OCI-LY7 (cell line): ENCODE results near the gene PLEKHA6. TPM values are rescaled to one million over a fixed set of nuclear protein-coding genes. Genes with fewer than 3 reads are reported as not detected.

Experiments
- BruUV-seq: library from RNA; stranded (reverse); fragments of 400-500 nt; replicated peaks from 2 replicates; lab custom pipeline; 2021; lab: Mats Ljungman, UMichigan
- CTCF ChIA-PET: fragments of 300-600 bp; sonication (Branson Sonifier 250); formaldehyde crosslinking; loops from one replicate; lab custom pipeline; 2022; ENCODE audit warnings: antibody characterized with exemption; ENCODE audit not compliant: unreplicated experiment; lab: Charles Lee
- POLR2A ChIA-PET: fragments of 300-600 bp; sonication (Branson Sonifier 250); formaldehyde crosslinking; loops from one replicate; lab custom pipeline; 2022; ENCODE audit warnings: antibody characterized with exemption; lab: Charles Lee
- DNase-seq: peaks from one replicate; pipeline ENCODE4 v3.0.0-alpha.2; 2015; ENCODE audit warnings: low spot score
- H2AFZ ChIP-seq: fragments of 200-600 bp; sonication (generic), shearing (Covaris generic); 2 replicates; pipeline ENCODE4 v1.6.1; 2014; ENCODE audit warnings: mild to moderate bottlenecking, antibody characterized with exemption, low read length, moderate library complexity
- H3K27ac ChIP-seq: fragments of 200-600 bp; sonication (generic); 2 replicates; pipeline ENCODE4 v1.5.1; 2014; ENCODE audit warnings: mixed run types, low read depth, mild to moderate bottlenecking, moderate library complexity, low read length, inconsistent platforms; ENCODE audit not compliant: poor library complexity, severe bottlenecking
- H3K36me3 ChIP-seq: fragments of 200-600 bp; sonication (generic); 2 replicates; pipeline ENCODE4 v1.6.1; 2014; ENCODE audit warnings: mild to moderate bottlenecking, antibody characterized with exemption, low read length, moderate library complexity, mixed read lengths; ENCODE audit not compliant: insufficient read depth
- H3K4me1 ChIP-seq: fragments of 200-600 bp; sonication (generic); 2 replicates; pipeline ENCODE4 v1.5.1; 2014; ENCODE audit warnings: mild to moderate bottlenecking, low read length; ENCODE audit not compliant: insufficient read depth, poor library complexity, severe bottlenecking
- H3K4me2 ChIP-seq: fragments of 200-600 bp; sonication (generic); 2 replicates; pipeline ENCODE4 v1.6.1; 2014; ENCODE audit warnings: mild to moderate bottlenecking, low read length
- H3K4me3 ChIP-seq: fragments of 200-600 bp; sonication (generic); 2 replicates; pipeline ENCODE4 v1.5.1; 2014; ENCODE audit warnings: mild to moderate bottlenecking, low read depth, low read length; ENCODE audit not compliant: poor library complexity, severe bottlenecking
- H3K79me2 ChIP-seq: fragments of 200-600 bp; sonication (generic); 2 replicates; pipeline ENCODE4 v1.6.1; 2016; ENCODE audit warnings: low read depth, mild to moderate bottlenecking, low read length, moderate library complexity, mixed read lengths; ENCODE audit not compliant: insufficient read depth
- H3K9me2 ChIP-seq: fragments of 200-600 bp; sonication (generic); 2 replicates; pipeline ENCODE4 v1.6.1; 2016; ENCODE audit warnings: mild to moderate bottlenecking, low read length, mixed read lengths; ENCODE audit not compliant: insufficient read depth
- H3K9me3 ChIP-seq: fragments of 200-600 bp; sonication (generic); 2 replicates; pipeline ENCODE4 v1.6.1; 2014; ENCODE audit warnings: mild to moderate bottlenecking, mixed run types, low read length, mixed read lengths
- H4K20me1 ChIP-seq: fragments of 200-600 bp; sonication (generic); 2 replicates; pipeline ENCODE4 v1.6.1; 2014; ENCODE audit warnings: mild to moderate bottlenecking, antibody characterized with exemption, low read length, moderate library complexity, mixed read lengths; ENCODE audit not compliant: insufficient read depth
- EZH2phosphoT487 ChIP-seq: fragments of 200-600 bp; sonication (generic); IDR thresholded peaks from 2 replicates; pipeline ENCODE4 v1.6.1; 2018; ENCODE audit warnings: low read depth, borderline replicate concordance, mild to moderate bottlenecking, mixed run types, antibody characterized with exemption, low read length, moderate library complexity, mixed read lengths
- intact Hi-C: fragments of 100-400 bp; cut with micrococcal nuclease; formaldehyde crosslinking; loops from one replicate; pipeline ENCODE4 v1.10.0; 2022; ENCODE audit not compliant: unreplicated experiment
- total RNA-seq, 2 experiments: library from RNA; depleted of rRNA in 1 of 2; stranded (reverse); fragments of >200 nt in 1 of 2; shearing (Covaris generic) in 1 of 2; gene quantifications; 2 replicates each; pipeline ENCODE4 v1.2.3, GENCODE V29; 2014 to 2022
- TF ChIP-seq, protein P1 (sequence below): fragments of 200-600 bp; sonication (generic); conservative IDR thresholded peaks from 2 replicates; pipeline ENCODE4 v1.5.1; 2014; ENCODE audit warnings: mild to moderate bottlenecking, antibody characterized with exemption, low read length, moderate library complexity, mixed read lengths

The PLEKHA6 gene
- total RNA-seq, 2 experiments from 2014 or later = not detected

DNA sequence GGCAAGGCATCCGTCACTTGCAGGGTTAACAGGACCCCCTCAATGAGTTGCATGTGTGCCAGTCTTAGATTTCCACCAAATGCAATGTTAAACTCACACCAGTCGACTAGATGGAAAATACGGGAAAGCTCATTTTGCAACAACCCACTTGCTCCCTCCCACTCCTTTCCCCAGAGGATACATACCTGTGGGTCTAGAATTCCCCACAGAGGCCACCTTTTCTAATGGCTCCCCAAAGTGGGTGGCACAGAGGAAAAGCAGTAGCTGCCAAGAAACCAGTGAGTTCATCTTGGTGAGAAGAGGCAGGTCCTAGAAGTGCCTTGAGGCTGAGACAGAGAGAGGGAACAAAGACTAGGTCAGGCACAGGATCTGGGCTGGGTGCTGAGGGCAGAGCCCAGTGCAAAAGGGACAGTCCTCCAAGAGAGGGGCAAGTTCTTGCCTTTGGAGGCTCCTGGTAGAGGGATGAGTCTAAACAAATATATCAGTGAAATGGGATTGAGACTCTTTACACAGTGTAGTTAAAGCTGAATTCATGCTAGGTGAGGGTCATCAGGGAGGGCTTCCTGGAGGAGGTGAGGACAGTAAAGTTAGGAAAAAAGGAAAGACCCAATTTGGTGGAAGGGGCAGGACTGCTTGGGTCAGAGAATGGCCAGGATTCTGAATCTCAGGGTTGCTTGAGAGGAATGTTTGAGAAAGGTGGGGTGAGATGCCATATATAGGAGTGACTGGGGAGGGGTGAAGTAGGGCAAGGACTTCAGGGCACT, 167.0 kb downstream of the PLEKHA6 start:
- Histone ChIP-seq H3K4me2 (no peak overlapping the region), H3K9me2 (no peaks in the 10 kb centered on the region), H3K36me3 (no peaks in the 10 kb centered on the region), H3K9me3 (no peaks in the 10 kb centered on the region), H3K4me1 (no peaks in the 10 kb centered on the region), H3K79me2 (no peaks in the 10 kb centered on the region), H3K27ac (no peak overlapping the region), H3K4me3 (no peak overlapping the region), H2AFZ (no peak overlapping the region), H4K20me1 (no peaks in the 10 kb centered on the region)
- TF ChIP-seq, protein P1, sequence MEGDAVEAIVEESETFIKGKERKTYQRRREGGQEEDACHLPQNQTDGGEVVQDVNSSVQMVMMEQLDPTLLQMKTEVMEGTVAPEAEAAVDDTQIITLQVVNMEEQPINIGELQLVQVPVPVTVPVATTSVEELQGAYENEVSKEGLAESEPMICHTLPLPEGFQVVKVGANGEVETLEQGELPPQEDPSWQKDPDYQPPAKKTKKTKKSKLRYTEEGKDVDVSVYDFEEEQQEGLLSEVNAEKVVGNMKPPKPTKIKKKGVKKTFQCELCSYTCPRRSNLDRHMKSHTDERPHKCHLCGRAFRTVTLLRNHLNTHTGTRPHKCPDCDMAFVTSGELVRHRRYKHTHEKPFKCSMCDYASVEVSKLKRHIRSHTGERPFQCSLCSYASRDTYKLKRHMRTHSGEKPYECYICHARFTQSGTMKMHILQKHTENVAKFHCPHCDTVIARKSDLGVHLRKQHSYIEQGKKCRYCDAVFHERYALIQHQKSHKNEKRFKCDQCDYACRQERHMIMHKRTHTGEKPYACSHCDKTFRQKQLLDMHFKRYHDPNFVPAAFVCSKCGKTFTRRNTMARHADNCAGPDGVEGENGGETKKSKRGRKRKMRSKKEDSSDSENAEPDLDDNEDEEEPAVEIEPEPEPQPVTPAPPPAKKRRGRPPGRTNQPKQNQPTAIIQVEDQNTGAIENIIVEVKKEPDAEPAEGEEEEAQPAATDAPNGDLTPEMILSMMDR = no peak
- no peak for TF ChIP-seq EZH2phosphoT487
- ChIA-PET POLR2A (no interaction called here), CTCF (no interaction called here)
- intact Hi-C loops = no loop called here
- no peak for DNase-seq
- no TSS peak for BruUV-seq

DNA sequence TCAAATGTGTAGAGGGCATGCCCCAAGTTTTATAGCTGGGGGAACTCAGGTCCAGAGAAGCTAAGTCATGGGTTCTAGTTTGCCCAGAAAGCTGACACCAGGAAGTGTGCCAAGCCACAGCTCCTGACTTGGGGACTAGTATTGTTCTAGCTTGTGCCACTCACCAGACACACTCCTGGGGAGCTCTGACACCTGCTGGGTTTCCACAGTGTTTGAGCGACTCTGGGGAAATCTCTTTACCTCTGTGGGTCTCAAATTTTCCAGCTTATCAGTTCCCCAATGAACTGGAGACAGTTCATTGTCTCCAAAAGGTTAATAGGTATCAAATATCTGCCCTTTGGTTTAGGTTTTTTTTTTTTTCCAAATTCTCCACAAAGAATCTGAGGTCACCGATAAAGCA, 167.7 kb downstream of the PLEKHA6 start:
- DNase-seq = no peak
- H3K4me3 ChIP-seq = no peak overlapping the region
- H4K20me1 ChIP-seq = no peaks in the 10 kb centered on the region
- no peaks in the 10 kb centered on the region for H3K36me3 ChIP-seq
- H3K9me3 ChIP-seq = no peaks in the 10 kb centered on the region
- CTCF ChIA-PET = no interaction called here
- H3K4me2 ChIP-seq = no peak overlapping the region
- no TSS peak for BruUV-seq
- H3K4me1 ChIP-seq = no peaks in the 10 kb centered on the region
- no peak overlapping the region for H3K27ac ChIP-seq
- POLR2A ChIA-PET = no interaction called here
- H3K9me2 ChIP-seq = no peaks in the 10 kb centered on the region
- no peak overlapping the region for H2AFZ ChIP-seq
- TF ChIP-seq, protein P1 = no peak
- no peak for TF ChIP-seq EZH2phosphoT487
- intact Hi-C loops = no loop called here
- H3K79me2 ChIP-seq = no peaks in the 10 kb centered on the region

DNA sequence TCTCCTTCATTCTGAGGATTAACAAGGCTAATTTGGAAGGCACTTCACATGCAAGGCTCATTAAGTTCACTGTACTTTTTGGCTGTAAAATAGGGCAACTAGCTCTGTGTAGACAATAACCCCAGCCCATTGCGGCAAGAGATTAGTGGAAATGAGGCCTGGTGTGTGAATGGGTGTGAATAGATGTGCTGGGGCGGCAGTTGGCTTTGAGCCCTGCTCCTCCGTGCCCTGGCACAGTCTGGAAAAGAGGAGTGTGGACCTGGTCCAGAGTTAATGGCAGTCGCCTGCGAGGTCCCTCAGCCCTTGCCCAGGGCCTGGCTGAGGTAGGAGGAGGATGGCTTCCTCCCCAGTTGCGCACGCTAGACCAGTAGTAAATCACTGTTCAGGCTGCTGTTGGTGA, 168.3 kb downstream of the PLEKHA6 start:
- POLR2A ChIA-PET = no interaction called here
- CTCF ChIA-PET = no interaction called here
- intact Hi-C loops = no loop called here

More for the DNA sequence above, 168.3 kb downstream of the PLEKHA6 start:
- BruUV-seq = no TSS peak
- no peaks in the 10 kb centered on the region for H3K36me3 ChIP-seq
- no peaks in the 10 kb centered on the region for H3K9me2 ChIP-seq
- H2AFZ ChIP-seq = no peak overlapping the region
- no peak for DNase-seq
- H3K27ac ChIP-seq = no peak overlapping the region
- no peaks in the 10 kb centered on the region for H3K4me1 ChIP-seq
- H3K4me2 ChIP-seq = no peak overlapping the region
- no peaks in the 10 kb centered on the region for H3K79me2 ChIP-seq
- no peaks in the 10 kb centered on the region for H3K9me3 ChIP-seq
- H4K20me1 ChIP-seq = no peaks in the 10 kb centered on the region
- H3K4me3 ChIP-seq = no peak overlapping the region
- TF ChIP-seq, protein P1 = no peak
- TF ChIP-seq EZH2phosphoT487 = no peak
